ENCODE data around the gene RAC3.

Gene RAC3

DNA sequence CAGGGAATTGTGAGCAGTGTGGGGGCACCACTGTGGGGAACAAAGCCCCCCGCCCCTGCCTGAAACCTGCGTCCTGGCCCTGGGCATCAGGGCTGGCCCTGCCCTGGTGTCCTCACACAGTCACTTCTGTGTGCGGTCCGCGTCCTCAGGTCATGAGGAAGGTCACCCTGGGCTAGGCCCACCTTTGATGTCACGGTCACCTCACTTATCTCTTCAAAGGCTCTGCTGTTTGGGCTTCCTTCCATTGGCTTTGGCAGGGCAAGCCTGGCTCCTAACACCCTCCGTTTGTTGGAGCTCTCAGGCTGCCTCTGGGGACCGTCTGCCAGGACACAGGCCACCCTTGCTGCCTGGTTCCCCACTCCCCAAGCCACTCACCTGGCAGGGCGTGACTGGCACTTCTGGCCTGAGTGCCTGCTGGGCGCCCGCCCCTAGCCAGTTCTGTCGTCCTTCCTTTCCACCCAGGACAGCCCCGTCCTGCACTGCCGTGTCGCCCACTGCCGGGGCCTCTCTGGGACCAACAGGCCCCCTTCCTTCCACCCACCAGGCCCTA lies 17.6 kb upstream of the RAC3 start:
- H3K9ac ChIP-seq (ENCODE audit: low read depth, low read length) = no peak overlapping the region
- H3K9me3 ChIP-seq (ENCODE audit: control insufficient read depth, insufficient read depth, low read length) = no peaks in the 10 kb centered on the region
- H3K36me3 ChIP-seq (ENCODE audit: insufficient read depth, low read length) = no peaks in the 10 kb centered on the region
- H3K4me1 ChIP-seq (ENCODE audit: insufficient read depth, low read length) = no peaks in the 10 kb centered on the region; the same call in 1 of the 2 replicates

DNA sequence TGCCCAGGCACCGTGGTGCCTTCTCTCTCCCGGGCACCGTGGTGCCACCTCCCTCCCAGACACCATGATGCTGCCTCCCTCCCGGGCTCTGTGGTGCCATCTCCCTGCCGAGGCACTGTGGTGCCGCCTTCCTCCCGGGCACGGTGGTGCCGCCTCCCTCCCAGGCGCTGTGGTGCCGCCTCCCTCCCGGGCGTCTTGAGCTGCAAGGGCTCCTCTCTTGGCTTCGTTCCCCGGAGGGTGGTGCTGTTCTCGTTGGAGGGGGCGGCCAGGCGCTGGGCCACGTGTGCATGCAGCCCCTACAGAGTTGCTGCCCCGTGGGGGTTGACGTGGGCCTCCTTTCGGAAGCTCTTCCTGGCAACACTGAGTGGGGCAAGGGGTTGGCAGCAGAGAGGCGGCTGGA lies 17.0 kb upstream of the RAC3 start:
- H3K4me1 ChIP-seq (ENCODE audit: insufficient read depth, low read length) = no peaks in the 10 kb centered on the region; the same call in 1 of the 2 replicates
- no peak overlapping the region for H3K9ac ChIP-seq (ENCODE audit: low read depth, low read length)

DNA sequence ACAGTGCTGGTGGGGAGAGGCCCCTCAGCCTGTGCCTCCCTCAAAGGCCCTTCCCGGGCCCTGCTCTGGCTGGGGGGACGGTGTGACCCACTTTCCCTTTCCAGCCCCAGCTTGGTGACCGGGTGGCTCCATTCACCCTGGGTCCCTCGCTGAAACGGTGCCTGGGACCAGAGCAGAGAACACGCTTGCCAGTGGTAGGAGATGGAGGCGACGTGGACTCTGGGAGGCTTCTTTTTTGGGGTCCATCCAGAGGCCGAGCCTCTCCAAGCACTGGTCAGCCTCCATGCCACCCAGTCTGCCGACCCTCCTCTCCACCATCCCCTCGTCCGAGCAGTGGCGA lies 16.5 kb upstream of the RAC3 start:
- no peaks in the 10 kb centered on the region; the same call in 1 of the 2 replicates for H3K4me1 ChIP-seq (ENCODE audit: insufficient read depth, low read length)
- no peak overlapping the region for H3K9ac ChIP-seq (ENCODE audit: low read depth, low read length)
- H3K36me3 ChIP-seq (ENCODE audit: insufficient read depth, low read length) = no peaks in the 10 kb centered on the region
- H3K9me3 ChIP-seq (ENCODE audit: control insufficient read depth, insufficient read depth, low read length) = no peaks in the 10 kb centered on the region

More for the DNA sequence above, 17.0 kb upstream of the RAC3 start:
- H3K36me3 ChIP-seq (ENCODE audit: insufficient read depth, low read length) = no peaks in the 10 kb centered on the region
- no peaks in the 10 kb centered on the region for H3K9me3 ChIP-seq (ENCODE audit: control insufficient read depth, insufficient read depth, low read length)

DNA sequence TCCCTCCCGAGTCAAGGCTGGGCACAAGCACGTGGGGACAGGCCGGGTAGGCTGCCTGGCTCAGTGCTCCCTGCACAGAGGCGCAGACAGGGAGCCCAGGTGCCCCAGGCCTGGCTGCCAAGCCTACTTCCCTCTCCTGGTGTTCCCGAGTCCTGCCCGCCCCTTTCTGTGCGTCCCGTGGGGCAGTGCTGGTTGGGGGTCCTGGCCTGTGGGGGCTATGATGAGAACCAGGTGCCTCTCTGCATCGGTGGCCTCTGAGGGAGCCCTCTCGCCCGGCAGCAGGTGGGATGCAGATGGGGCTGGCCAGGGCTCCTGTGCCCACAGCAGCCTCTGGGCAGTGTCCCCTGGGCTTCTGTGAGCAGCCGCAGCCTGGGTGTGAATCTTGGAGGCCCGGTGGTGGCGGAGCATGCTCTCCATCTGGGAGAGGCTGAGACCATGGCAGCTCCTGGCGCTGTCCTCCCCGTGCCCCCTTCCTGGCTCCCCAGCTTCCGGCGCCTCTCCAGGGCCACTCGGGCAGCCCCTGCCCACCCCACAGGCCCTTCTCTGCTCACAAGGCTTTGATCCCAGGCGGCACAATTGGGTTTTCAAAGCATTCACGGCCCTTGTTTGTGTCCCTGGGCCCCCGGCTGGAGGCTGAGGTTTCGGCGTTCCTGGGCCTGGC lies 16.0 kb upstream of the RAC3 start:
- H3K9ac ChIP-seq (ENCODE audit: low read depth, low read length) = no peak overlapping the region
- H3K9me3 ChIP-seq (ENCODE audit: control insufficient read depth, insufficient read depth, low read length) = no peaks in the 10 kb centered on the region
- no peaks in the 10 kb centered on the region for H3K36me3 ChIP-seq (ENCODE audit: insufficient read depth, low read length)
- H3K4me1 ChIP-seq (ENCODE audit: insufficient read depth, low read length) = no peaks in the 10 kb centered on the region; the same call in 1 of the 2 replicates

DNA sequence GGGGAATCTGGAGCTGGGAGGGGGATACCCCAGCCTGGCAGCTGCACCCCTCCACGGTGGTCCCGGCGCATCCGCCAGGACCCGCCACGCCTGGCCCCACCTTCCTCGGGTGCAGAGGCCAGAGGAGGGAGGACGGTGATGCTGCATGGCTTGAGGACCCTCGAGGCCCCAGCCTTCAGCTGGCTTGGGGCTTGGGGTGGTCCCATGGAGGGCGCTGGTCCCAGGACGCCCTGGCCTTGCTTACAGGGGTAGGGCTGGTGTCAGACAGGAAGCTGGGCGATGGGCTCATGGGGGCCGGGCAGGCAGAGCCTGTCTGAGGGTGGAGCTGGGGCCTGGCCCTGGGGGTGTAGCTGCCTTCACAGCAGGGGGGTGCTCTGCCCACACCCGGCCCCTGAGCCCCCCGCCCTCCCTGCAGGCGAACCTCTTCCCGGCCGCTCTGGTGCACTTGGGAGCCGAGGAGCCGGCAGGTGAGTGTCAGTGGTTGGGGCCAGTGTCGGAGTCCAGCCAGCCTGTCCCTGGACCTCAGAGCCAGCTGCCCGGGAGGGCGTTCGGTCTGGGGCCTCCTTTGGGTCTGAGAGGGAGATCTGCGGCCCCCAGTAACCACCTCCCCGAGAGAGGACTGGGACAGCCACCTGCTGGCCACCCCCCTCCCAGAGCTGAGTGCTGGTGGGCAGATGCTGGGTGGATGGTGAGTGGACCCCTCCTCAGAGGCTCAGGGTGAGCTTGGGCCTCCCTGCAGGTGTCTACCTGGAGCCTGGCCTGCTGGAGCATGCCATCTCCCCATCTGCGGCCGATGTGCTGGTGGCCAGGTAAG lies 15.2 kb upstream of the RAC3 start:
- no peaks in the 10 kb centered on the region; the same call in 1 of the 2 replicates for H3K4me1 ChIP-seq (ENCODE audit: insufficient read depth, low read length)
- no peaks in the 10 kb centered on the region for H3K36me3 ChIP-seq (ENCODE audit: insufficient read depth, low read length)
- H3K9ac ChIP-seq (ENCODE audit: low read depth, low read length) = no peak overlapping the region
- no peaks in the 10 kb centered on the region for H3K9me3 ChIP-seq (ENCODE audit: control insufficient read depth, insufficient read depth, low read length)

DNA sequence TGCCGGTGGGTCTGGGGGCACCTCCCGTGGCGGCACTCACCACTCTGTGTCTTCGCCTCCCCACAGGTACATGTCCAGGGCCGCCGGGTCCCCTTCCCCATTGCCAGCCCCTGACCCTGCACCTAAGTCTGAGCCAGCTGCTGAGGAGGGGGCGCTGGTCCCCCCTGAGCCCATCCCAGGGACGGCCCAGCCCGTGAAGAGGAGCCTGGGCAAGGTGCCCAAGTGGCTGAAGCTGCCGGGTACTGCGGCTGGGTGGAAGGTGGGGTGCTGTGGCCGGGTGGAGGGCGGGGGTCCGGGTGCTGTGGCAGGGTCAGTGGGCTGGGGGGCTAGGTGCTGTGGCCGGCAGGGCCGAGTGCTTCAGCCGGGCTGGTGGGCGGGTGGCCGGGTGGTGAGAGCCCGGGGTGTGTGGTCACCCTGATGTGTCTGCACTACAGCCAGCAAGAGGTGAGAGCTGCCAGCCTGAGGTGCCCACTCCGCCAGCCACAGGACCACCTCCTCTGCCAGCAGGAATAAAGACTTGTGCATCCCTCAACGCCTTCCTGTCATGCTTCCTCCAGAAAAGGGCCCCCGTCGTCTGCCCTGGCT lies 14.5 kb upstream of the RAC3 start:
- no peak overlapping the region for H3K9ac ChIP-seq (ENCODE audit: low read depth, low read length)
- no peaks in the 10 kb centered on the region for H3K9me3 ChIP-seq (ENCODE audit: control insufficient read depth, insufficient read depth, low read length)
- no peaks in the 10 kb centered on the region; the same call in 1 of the 2 replicates for H3K4me1 ChIP-seq (ENCODE audit: insufficient read depth, low read length)

DNA sequence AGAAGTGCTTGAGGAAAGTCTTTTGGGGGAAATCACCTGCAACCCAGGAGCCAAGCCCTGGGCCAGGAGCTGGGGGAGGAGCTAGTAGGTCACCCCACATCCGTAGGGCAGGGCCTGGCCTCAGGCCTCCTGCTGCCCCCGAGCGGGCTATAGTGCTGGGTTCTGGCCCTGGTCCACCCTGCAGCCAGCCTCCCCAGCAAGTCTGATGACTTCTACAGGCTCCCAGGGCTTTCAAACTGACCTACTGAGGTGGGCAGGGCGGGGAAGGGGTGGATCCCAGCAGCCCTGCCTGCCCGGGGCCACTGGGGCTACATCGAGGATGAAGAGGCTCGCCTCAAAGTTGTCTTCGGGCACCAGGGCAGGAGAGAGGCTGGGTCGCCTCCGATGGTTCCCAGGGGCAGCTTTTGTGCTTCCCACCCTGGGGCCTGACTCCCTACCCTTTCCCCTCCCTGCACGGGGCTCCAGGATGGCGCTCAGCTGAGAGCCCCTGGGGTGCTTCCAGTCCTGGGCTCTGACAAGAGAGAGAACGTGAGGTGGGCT lies 13.8 kb upstream of the RAC3 start:
- Histone ChIP-seq H3K4me1 (ENCODE audit: insufficient read depth, low read length) (no peaks in the 10 kb centered on the region; the same call in 1 of the 2 replicates), H3K9me3 (ENCODE audit: control insufficient read depth, insufficient read depth, low read length) (no peaks in the 10 kb centered on the region), H3K36me3 (ENCODE audit: insufficient read depth, low read length) (no peaks in the 10 kb centered on the region), H3K9ac (ENCODE audit: low read depth, low read length) (no peak overlapping the region)

More for the DNA sequence above, 14.5 kb upstream of the RAC3 start:
- H3K36me3 ChIP-seq (ENCODE audit: insufficient read depth, low read length) = no peaks in the 10 kb centered on the region

DNA sequence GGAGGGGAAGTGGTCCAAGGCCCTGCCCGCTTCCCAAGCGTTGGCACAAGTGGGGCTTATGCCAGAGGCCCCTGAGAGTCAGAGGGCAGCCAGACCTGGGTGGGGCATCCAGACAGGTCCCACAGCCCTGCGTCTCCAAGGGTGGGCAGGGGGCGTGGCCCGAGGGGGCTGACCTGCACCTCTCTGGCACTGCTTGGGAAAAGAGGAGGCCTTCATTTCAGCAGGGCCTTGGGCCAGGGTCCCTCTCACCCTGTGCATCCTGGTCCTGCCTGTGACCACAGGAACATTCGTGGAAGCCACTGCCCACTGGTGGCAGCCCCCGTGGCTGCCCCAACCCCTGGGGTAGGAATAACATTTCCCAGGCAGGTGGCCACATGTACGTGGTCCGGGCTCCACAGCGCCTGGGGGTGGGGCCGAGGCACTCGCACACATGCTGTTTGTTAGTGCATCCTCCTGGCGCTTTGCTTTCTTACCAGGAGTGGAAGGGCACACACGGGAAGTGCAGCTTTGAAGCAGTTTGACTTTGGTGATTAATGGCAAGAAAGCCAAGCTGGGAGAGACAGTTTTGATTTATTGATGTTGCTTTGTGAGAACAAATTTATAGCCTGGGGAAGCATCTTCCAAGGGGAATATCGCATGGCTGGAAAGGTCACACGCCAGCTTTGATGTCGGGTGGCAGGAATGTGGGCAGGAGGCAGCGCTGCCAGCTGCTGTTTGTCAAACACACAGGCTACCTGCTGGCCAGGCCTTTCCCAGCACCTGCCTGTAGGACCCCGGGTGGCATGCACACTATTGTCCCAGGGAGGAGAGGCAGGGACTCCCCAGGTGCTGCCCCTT lies 13.1 kb upstream of the RAC3 start:
- no peaks in the 10 kb centered on the region for H3K36me3 ChIP-seq (ENCODE audit: insufficient read depth, low read length)
- H3K9me3 ChIP-seq (ENCODE audit: control insufficient read depth, insufficient read depth, low read length) = no peaks in the 10 kb centered on the region
- H3K9ac ChIP-seq (ENCODE audit: low read depth, low read length) = no peak overlapping the region
- H3K4me1 ChIP-seq (ENCODE audit: insufficient read depth, low read length) = no peaks in the 10 kb centered on the region; the same call in 1 of the 2 replicates

DNA sequence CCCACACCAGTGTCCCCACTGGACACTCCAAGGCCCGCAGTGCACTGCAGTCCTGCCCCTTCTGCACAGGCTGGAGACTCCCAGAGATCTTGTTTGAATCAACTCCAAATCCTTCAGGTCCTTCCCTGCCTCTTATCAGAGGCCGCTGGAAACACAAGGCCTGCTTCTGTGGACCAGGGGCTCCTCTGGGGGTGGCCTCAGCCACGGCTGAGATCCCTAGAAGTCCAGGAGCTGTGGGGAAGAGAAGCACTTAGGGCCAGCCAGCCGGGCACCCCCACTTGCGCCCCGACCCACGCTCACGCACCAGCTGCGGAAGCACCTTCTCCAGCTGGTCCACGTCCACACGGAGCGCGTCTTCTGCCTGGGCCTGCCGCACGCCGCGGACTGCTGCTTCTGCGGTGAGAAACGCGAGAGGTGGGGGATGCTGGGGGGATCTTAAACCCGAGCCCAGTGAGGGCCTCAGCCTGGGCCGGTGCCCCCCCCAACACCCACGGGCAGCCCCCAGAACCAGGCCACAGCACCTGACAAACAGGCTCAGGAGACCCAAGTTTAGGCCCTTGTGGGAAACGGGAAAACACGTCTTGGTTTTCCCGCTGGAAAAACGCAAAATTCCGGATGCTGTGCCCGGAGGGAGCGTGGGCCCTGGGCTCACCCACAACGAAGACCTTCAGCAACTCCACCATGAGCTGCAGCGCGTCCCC lies 12.3 kb upstream of the RAC3 start:
- Histone ChIP-seq H3K4me1 (ENCODE audit: insufficient read depth, low read length) (no peaks in the 10 kb centered on the region; the same call in 1 of the 2 replicates), H3K9ac (ENCODE audit: low read depth, low read length) (no peak overlapping the region), H3K9me3 (ENCODE audit: control insufficient read depth, insufficient read depth, low read length) (no peaks in the 10 kb centered on the region)

DNA sequence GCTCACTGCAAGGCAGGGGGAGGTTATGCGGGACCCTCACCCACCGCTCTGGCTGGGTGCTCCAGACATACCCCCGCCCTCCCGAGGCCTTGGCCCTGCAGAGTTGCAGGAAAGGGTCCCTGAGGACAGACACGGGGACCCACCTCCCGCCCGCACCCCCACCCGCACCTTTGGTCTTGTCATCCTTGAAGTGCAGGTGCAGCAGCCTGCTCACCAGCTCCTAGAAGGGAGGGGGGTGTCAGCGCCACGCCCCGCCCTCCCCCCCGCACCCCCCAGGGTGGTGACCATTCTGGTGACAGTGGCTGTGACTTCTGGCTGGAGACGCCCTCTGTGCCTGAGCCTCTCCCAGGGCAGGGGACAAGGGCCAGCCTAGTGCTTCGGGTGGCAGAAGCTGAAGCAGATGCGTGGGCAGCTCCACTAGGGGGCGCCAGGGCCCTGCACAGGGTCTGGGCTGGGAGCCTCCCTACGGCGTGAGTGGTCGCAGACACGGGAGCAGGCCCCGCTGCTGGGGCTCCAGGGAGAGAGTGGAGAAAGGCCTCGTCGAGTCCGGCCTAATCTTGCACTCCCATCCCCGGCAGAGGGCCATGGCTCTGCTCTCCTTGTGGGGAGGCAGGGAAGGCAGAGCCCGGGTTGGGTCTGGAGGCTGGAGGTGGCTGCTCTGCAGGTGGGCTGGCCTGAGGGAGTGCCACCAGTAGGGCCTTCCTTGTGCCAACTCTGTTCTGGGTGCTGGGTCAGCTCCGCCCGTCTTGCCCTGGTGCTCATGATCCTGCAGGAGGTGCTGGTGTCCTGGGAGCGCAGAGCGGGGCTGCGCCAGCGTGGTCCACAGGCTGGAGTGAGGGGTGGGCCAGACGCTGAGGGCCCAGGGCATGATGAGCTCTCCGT lies 11.5 kb upstream of the RAC3 start:
- H3K36me3 ChIP-seq (ENCODE audit: insufficient read depth, low read length) = no peaks in the 10 kb centered on the region
- no peaks in the 10 kb centered on the region; the same call in 1 of the 2 replicates for H3K4me1 ChIP-seq (ENCODE audit: insufficient read depth, low read length)
- H3K9me3 ChIP-seq (ENCODE audit: control insufficient read depth, insufficient read depth, low read length) = no peaks in the 10 kb centered on the region
- no peak overlapping the region for H3K9ac ChIP-seq (ENCODE audit: low read depth, low read length)

More for the DNA sequence above, 12.3 kb upstream of the RAC3 start:
- H3K36me3 ChIP-seq (ENCODE audit: insufficient read depth, low read length) = no peaks in the 10 kb centered on the region

DNA sequence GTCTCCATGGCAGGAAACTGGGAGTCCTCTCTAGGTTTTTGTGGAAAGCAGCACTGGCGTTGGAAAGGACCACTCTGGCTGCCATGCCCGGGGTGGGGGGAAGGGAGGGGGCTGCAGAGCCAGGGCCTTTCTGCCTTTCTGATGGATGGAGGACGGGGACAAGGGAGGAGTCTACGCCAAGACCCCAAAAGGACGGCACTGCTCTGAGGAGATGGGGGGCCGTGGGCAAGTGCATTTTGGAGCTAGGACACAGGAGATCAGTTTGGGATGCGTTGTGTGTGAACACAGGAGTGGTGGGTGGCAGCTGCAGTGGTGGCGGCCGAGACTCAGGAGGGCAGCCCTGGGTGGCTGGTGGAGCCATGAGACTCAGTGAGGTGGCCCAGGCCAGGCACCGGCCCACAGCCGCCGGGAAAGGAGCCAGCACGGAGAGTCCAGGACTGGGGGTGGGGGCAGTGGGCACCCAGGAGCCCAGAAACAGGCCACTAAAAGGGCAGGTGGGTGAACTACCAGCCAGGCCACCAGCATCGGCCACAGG lies 10.8 kb upstream of the RAC3 start:
- Histone ChIP-seq H3K36me3 (ENCODE audit: insufficient read depth, low read length) (no peaks in the 10 kb centered on the region), H3K9ac (ENCODE audit: low read depth, low read length) (no peak overlapping the region), H3K4me1 (ENCODE audit: insufficient read depth, low read length) (no peaks in the 10 kb centered on the region; the same call in 1 of the 2 replicates), H3K9me3 (ENCODE audit: control insufficient read depth, insufficient read depth, low read length) (no peaks in the 10 kb centered on the region)

DNA sequence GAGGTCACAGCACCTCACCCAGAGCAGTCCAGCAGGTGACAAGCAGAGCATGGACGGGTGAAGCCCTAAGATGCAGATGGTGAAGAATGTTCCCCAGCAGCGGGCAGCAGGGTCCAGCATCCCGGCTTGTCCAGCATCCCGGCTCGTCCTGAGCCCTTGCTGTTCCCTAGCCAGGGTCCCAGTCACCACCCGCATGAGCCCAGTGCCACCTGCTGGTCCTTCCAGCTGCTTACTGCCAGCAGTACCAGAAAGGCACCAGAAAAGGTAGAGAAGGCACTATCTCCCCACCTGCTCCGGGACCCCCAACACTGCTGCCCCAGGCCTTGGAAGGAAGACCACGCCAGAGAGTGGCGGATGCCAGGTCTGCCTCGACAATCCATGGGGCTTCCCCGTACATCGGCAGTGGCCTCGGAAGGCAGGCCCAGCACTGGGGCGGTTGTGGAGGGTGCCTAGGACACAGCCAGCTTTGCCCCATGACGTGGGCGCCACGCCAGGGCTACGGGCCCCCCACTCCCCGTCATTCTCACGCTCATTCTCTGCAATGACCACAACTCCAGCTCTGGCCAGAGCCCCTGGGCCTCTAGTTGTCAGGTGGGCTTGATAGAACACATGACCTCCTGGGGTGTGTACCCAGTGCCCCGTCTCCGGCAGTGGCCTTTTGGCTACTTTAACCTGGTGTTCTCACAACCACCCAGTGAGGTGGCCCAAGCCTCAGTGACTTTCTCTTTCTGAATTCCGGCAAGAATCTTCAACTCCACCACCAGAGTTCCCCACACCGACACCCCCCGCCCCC lies 10.2 kb upstream of the RAC3 start:
- H3K36me3 ChIP-seq (ENCODE audit: insufficient read depth, low read length) = no peaks in the 10 kb centered on the region
- H3K9me3 ChIP-seq (ENCODE audit: control insufficient read depth, insufficient read depth, low read length) = no peaks in the 10 kb centered on the region
- H3K4me1 ChIP-seq (ENCODE audit: insufficient read depth, low read length) = no peaks in the 10 kb centered on the region; the same call in 1 of the 2 replicates
- peak overlapping the region; percentile 92; the same call in 1 of the 2 replicates for H3K9ac ChIP-seq (ENCODE audit: low read depth, low read length)
